ENCODE measurements around the gene ATP8A2. TPM values are rescaled to one million over a fixed set of nuclear protein-coding genes. Genes with fewer than 3 reads are reported as not detected.

ATP8A2 gene
- total and polyA plus RNA-seq, 4 donors = 0.31 to 2.7 (median 1.1) TPM

- 86% methylated on average over 6 of the region's 6 CpGs for WGBS, 2 donors
- H3K9ac ChIP-seq (ENCODE audit: insufficient read depth in 1 of 2, low read length in 2 of 2) = no peak overlapping the region
- DNase-seq (no peak), ATAC-seq (ENCODE audit: insufficient read depth, low FRiP score) (no peak)
- peaks cover 0 to 4% (median 0%) of the 10 kb centered on the region in 4 donors for H3K9me3 ChIP-seq (ENCODE audit: control insufficient read depth in 4 of 4, insufficient read depth in 3 of 4, low read length in 3 of 4)
- H3K27me3 ChIP-seq (ENCODE audit: control insufficient read depth in 3 of 3, insufficient read depth in 3 of 3, low read length in 2 of 3) = no peaks in the 10 kb centered on the region
- no peak overlapping the region for H3K4me3 ChIP-seq
- no peak for TF ChIP-seq CTCF (IDR thresholded peaks at IDR 0.05; ENCODE audit: control extremely low read depth, extremely low read depth)
- H3K4me1 ChIP-seq (ENCODE audit: control insufficient read depth in 5 of 5, insufficient read depth in 5 of 5, low read length in 5 of 5) = peaks cover 0 to 15% (median under 1%) of the 10 kb centered on the region in 5 donors
- H3K36me3 ChIP-seq (ENCODE audit: control insufficient read depth in 4 of 4, insufficient read depth in 4 of 4, low read length in 4 of 4) = peaks cover 0 to 8% (median 0%) of the 10 kb centered on the region in 4 donors
- no peak overlapping the region for H3K27ac ChIP-seq (ENCODE audit: low read depth in 1 of 2, low read length in 1 of 2)
These were observed 681.7 kb downstream of the ATP8A2 start for GRCh38 chr13:26053418-26053980.

- no peak for TF ChIP-seq CTCF (IDR thresholded peaks at IDR 0.05; ENCODE audit: control extremely low read depth, extremely low read depth)
- no peak overlapping the region for H3K4me3 ChIP-seq
- DNase-seq (no peak), ATAC-seq (ENCODE audit: insufficient read depth, low FRiP score) (no peak)
- H3K9me3 ChIP-seq (ENCODE audit: control insufficient read depth in 4 of 4, insufficient read depth in 3 of 4, low read length in 3 of 4) = peaks cover 0 to 4% (median 0%) of the 10 kb centered on the region in 4 donors
- H3K36me3 ChIP-seq (ENCODE audit: control insufficient read depth in 4 of 4, insufficient read depth in 4 of 4, low read length in 4 of 4) = peaks cover 0 to 4% (median 0%) of the 10 kb centered on the region in 4 donors
- no peak overlapping the region for H3K27ac ChIP-seq (ENCODE audit: low read depth in 1 of 2, low read length in 1 of 2)
- no peak overlapping the region for H3K9ac ChIP-seq (ENCODE audit: insufficient read depth in 1 of 2, low read length in 2 of 2)
- H3K4me1 ChIP-seq (ENCODE audit: control insufficient read depth in 5 of 5, insufficient read depth in 5 of 5, low read length in 5 of 5) = peaks cover 0 to 12% (median 0%) of the 10 kb centered on the region in 5 donors
- H3K27me3 ChIP-seq (ENCODE audit: control insufficient read depth in 3 of 3, insufficient read depth in 3 of 3, low read length in 2 of 3) = no peaks in the 10 kb centered on the region
These were observed 683.1 kb downstream of the ATP8A2 start for GRCh38 chr13:26054896-26055295.

GRCh38 chr13:26058704-26059103 is 686.9 kb downstream of the ATP8A2 start:
- Histone ChIP-seq H3K36me3 (ENCODE audit: control insufficient read depth in 4 of 4, insufficient read depth in 4 of 4, low read length in 4 of 4) (no peaks in the 10 kb centered on the region), H3K9me3 (ENCODE audit: control insufficient read depth in 4 of 4, insufficient read depth in 3 of 4, low read length in 3 of 4) (no peaks in the 10 kb centered on the region), H3K9ac (ENCODE audit: insufficient read depth in 1 of 2, low read length in 2 of 2) (no peak overlapping the region), H3K27me3 (ENCODE audit: control insufficient read depth in 3 of 3, insufficient read depth in 3 of 3, low read length in 2 of 3) (no peaks in the 10 kb centered on the region), H3K27ac (ENCODE audit: low read depth in 1 of 2, low read length in 1 of 2) (no peak overlapping the region), H3K4me3 (no peak overlapping the region), H3K4me1 (ENCODE audit: control insufficient read depth in 5 of 5, insufficient read depth in 5 of 5, low read length in 5 of 5) (peaks cover 0 to 6% (median 0%) of the 10 kb centered on the region in 5 donors)
- no peak for TF ChIP-seq CTCF (IDR thresholded peaks at IDR 0.05; ENCODE audit: control extremely low read depth, extremely low read depth)
- DNase-seq (no peak), ATAC-seq (ENCODE audit: insufficient read depth, low FRiP score) (no peak)
- 49 to 64% methylated on average over 6 of the region's 6 CpGs for WGBS, 2 donors

- H3K27me3 ChIP-seq (ENCODE audit: control insufficient read depth in 3 of 3, insufficient read depth in 3 of 3, low read length in 2 of 3) = no peaks in the 10 kb centered on the region
- no peak for DNase-seq
- H3K9ac ChIP-seq (ENCODE audit: insufficient read depth in 1 of 2, low read length in 2 of 2) = no peak overlapping the region
- no peaks in the 10 kb centered on the region for H3K36me3 ChIP-seq (ENCODE audit: control insufficient read depth in 4 of 4, insufficient read depth in 4 of 4, low read length in 4 of 4)
- TF ChIP-seq CTCF (IDR thresholded peaks at IDR 0.05; ENCODE audit: control extremely low read depth, extremely low read depth) = no peak
- H3K4me1 ChIP-seq (ENCODE audit: control insufficient read depth in 5 of 5, insufficient read depth in 5 of 5, low read length in 5 of 5) = peaks cover 0 to 6% (median 0%) of the 10 kb centered on the region in 5 donors
- no peak overlapping the region for H3K27ac ChIP-seq (ENCODE audit: low read depth in 1 of 2, low read length in 1 of 2)
- ATAC-seq (ENCODE audit: insufficient read depth, low FRiP score) = no peak
- H3K4me3 ChIP-seq = no peak overlapping the region
- WGBS, 2 donors = 80 to 82% methylated on average over 4 of the region's 4 CpGs
- no peaks in the 10 kb centered on the region for H3K9me3 ChIP-seq (ENCODE audit: control insufficient read depth in 4 of 4, insufficient read depth in 3 of 4, low read length in 3 of 4)
These were observed 688.6 kb downstream of the ATP8A2 start for GRCh38 chr13:26060357-26060756.
